Activated T-cell treated with anti-CD3 and anti-CD28 coated beads for 48 hours (primary cell): ENCODE data around the gene USP33.
"Not testable (repeated sequence)": the region's sequence is repeated elsewhere in the genome, so short reads cannot be mapped to it uniquely, and the experiment has no call there.

Experiments used
- DNase-seq: peaks from one replicate; pipeline ENCODE4 v3.0.0-alpha.2; 2020; ENCODE audit warnings: low read depth

The USP33 gene

GRCh38 chr1:77671836-77672235, 87.8 kb downstream of the USP33 start:
- DNase-seq = no peak

- no peak for DNase-seq
These were observed 89.3 kb downstream of the USP33 start for GRCh38 chr1:77670330-77670729.

- DNase-seq = no peak
These were observed 90.7 kb downstream of the USP33 start for GRCh38 chr1:77668924-77669449.

GRCh38 chr1:77664939-77665516, 94.6 kb downstream of the USP33 start:
- no peak for DNase-seq

GRCh38 chr1:77661696-77662095, 98.0 kb downstream of the USP33 start:
- no peak for DNase-seq

GRCh38 chr1:77659879-77660593, 99.6 kb downstream of the USP33 start:
- DNase-seq = no peak

GRCh38 chr1:77658271-77658670, 101.4 kb downstream of the USP33 start:
- DNase-seq = no peak

- no peak for DNase-seq
These were observed 104.1 kb downstream of the USP33 start for GRCh38 chr1:77655431-77655974.

- no peak for DNase-seq
These were observed 106.6 kb downstream of the USP33 start for GRCh38 chr1:77652970-77653516.

GRCh38 chr1:77652268-77652667, 107.4 kb downstream of the USP33 start:
- no peak for DNase-seq

- no peak for DNase-seq
These were observed 110.5 kb downstream of the USP33 start for GRCh38 chr1:77649127-77649526.

- DNase-seq = not testable (repeated sequence)
These were observed 113.4 kb downstream of the USP33 start for GRCh38 chr1:77646224-77646623.
